B cell (primary cell): ENCODE results near the gene S100PBP. TPM values are rescaled to one million over a fixed set of nuclear protein-coding genes. Genes with fewer than 3 reads are reported as not detected.
A peak's percentile ranks its signal among the peaks of the same experiment; 100 is the strongest.

Experiments used
- ATAC-seq: fragments of 200-7000 bp; cut with Tn5 transposase; one replicate; pipeline ENCODE4 v1.10.0; 2021; ENCODE audit warnings: low read depth, mild to moderate bottlenecking, moderate number of reproducible peaks, moderate library complexity
- CTCF ChIA-PET: fragments of 350-600 bp; sonication (Branson Sonifier 250); formaldehyde crosslinking; loops from one replicate; lab custom pipeline; 2021; ENCODE audit warnings: antibody characterized with exemption, inconsistent platforms; lab: Charles Lee
- POLR2A ChIA-PET: fragments of 350-600 bp; sonication (Branson Sonifier 250); formaldehyde crosslinking; loops from one replicate; lab custom pipeline; 2021; ENCODE audit warnings: antibody characterized with exemption; lab: Charles Lee
- DNase-seq: peaks from one replicate; pipeline ENCODE4 v3.0.0; 2013
- H2AFZ ChIP-seq: 2 replicates; pipeline ENCODE4 v1.6.1; 2012; ENCODE audit warnings: mild to moderate bottlenecking, low read depth, low read length; ENCODE audit not compliant: insufficient read depth, poor library complexity, severe bottlenecking
- H3K27ac ChIP-seq, 2 donors: 1 replicate in 1 of 2; 2 replicates in 1 of 2; pipeline ENCODE4 v1.5.1; 2012 to 2013; ENCODE audit warnings: low read length in 2 of 2, mild to moderate bottlenecking in 2 of 2, moderate library complexity in 1 of 2
- H3K27me3 ChIP-seq, 4 experiments: fragments of 200-600 bp in 1 of 4; sonication (generic) in 1 of 4; replicated peaks in 1 of 4; 1 replicate in 2 of 4; 2 replicates in 2 of 4; pipeline versions ENCODE4 v1.6.1 to v1.7.0; 2013 to 2016; ENCODE audit warnings: low read length in 3 of 4, mild to moderate bottlenecking in 2 of 4, mixed read lengths in 1 of 4, moderate library complexity in 1 of 4; ENCODE audit not compliant: insufficient read depth in 4 of 4, control insufficient read depth in 3 of 4; ENCODE audit errors: control extremely low read depth in 1 of 4
- H3K36me3 ChIP-seq, 2 experiments: replicated peaks in 1 of 2; 1 replicate in 1 of 2; 2 replicates in 1 of 2; pipeline versions ENCODE4 v1.6.1 to v1.7.1; 2013; ENCODE audit warnings: low read length in 1 of 2; ENCODE audit not compliant: insufficient read depth in 2 of 2, control insufficient read depth in 1 of 2; ENCODE audit errors: control extremely low read depth in 1 of 2, extremely low read depth in 1 of 2
- H3K4me1 ChIP-seq, 2 donors: fragments of 200-600 bp in 1 of 2; sonication (generic) in 1 of 2; 1 replicate in 1 of 2; 2 replicates in 1 of 2; pipeline versions ENCODE4 v1.5.1 to v1.6.1; 2013 to 2017; ENCODE audit warnings: low read length in 2 of 2; ENCODE audit not compliant: control insufficient read depth in 2 of 2, insufficient read depth in 2 of 2
- H3K4me2 ChIP-seq: replicated peaks from 2 replicates; pipeline ENCODE3; 2012; ENCODE audit warnings: mild to moderate bottlenecking, low read depth, low read length; ENCODE audit not compliant: poor library complexity, severe bottlenecking
- H3K4me3 ChIP-seq, 5 experiments: fragments of 200-600 bp in 1 of 5; sonication (generic) in 1 of 5; 1 replicate in 3 of 5; 2 replicates in 2 of 5; pipeline versions ENCODE4 v1.5.1 to v1.7.0; 2011 to 2016; ENCODE audit warnings: low read length in 4 of 5, mild to moderate bottlenecking in 4 of 5, low read depth in 2 of 5, control low read depth in 1 of 5, moderate library complexity in 1 of 5; ENCODE audit not compliant: insufficient read depth in 1 of 5; ENCODE audit errors: control extremely low read depth in 1 of 5, extremely low read depth in 1 of 5
- H3K79me2 ChIP-seq: fragments of 200-600 bp; sonication (generic); one replicate; pipeline ENCODE4 v1.6.0; 2016; ENCODE audit warnings: low read length; ENCODE audit not compliant: control insufficient read depth, insufficient read depth
- H3K9ac ChIP-seq: fragments of 200-600 bp; sonication (generic); 2 replicates; pipeline ENCODE4 v1.6.1; 2017; ENCODE audit warnings: mild to moderate bottlenecking, low read length, moderate library complexity
- H3K9me3 ChIP-seq, 3 donors: one replicate each; pipeline versions ENCODE4 v1.6.1 to v1.7.1; 2013; ENCODE audit warnings: low read length in 2 of 3; ENCODE audit not compliant: control insufficient read depth in 2 of 3, insufficient read depth in 1 of 3; ENCODE audit errors: control extremely low read depth in 1 of 3
- H4K20me1 ChIP-seq: 2 replicates; pipeline ENCODE4 v1.6.0; 2012; ENCODE audit warnings: mild to moderate bottlenecking, low read length; ENCODE audit not compliant: insufficient read depth, control insufficient read depth, poor library complexity, severe bottlenecking
- H3K27ac Mint-ChIP-seq: one replicate; pipeline ENCODE4 v1.8.0; 2021; ENCODE audit warnings: mixed read lengths
- H3K27me3 Mint-ChIP-seq: one replicate; pipeline ENCODE4 v1.8.0; 2021; ENCODE audit warnings: mixed read lengths
- H3K4me1 Mint-ChIP-seq: one replicate; pipeline ENCODE4 v1.8.0; 2021; ENCODE audit warnings: mixed read lengths
- H3K4me3 Mint-ChIP-seq: one replicate; pipeline ENCODE4 v1.8.0; 2021; ENCODE audit warnings: mixed read lengths
- H3K9me3 Mint-ChIP-seq: one replicate; pipeline ENCODE4 v1.8.0; 2022; ENCODE audit warnings: mixed read lengths; ENCODE audit not compliant: insufficient read depth
- EZH2 ChIP-seq: IDR thresholded peaks from 2 replicates; pipeline ENCODE4 v1.6.1; 2012; ENCODE audit warnings: borderline replicate concordance, low read depth, mild to moderate bottlenecking, moderate library complexity, low read length; ENCODE audit not compliant: insufficient read depth, poor library complexity, severe bottlenecking
- WGBS: methylation state at CpG from one replicate; pipeline ENCODE4 v1.1.5; 2013; ENCODE audit warnings: missing lambda C conversion rate; ENCODE audit not compliant: insufficient coverage; 5-methylcytosine and 5-hydroxymethylcytosine counted together
- intact Hi-C: fragments of 100-400 bp; cut with micrococcal nuclease; formaldehyde crosslinking; loops from one replicate; pipeline ENCODE4 v1.10.0; 2022
- polyA plus RNA-seq: library from polyadenylated mRNA; depleted of rRNA; stranded (reverse); fragments of >200 nt; gene quantifications from 2 replicates; pipeline ENCODE4 v1.2.3, GENCODE V29; 2012
- total RNA-seq, 2 donors: library from RNA; stranded (reverse); fragments of 120-200 nt in 1 of 2; gene quantifications; 1 replicate in 1 of 2; 2 replicates in 1 of 2; pipeline versions ENCODE4 v1.2.3 to v1.2.4, GENCODE V29; 2013 to 2022
- TF ChIP-seq, protein P1 (sequence below): fragments of 200-600 bp; IDR thresholded peaks from one replicate; pipeline ENCODE4 v1.8.0; 2022; ENCODE audit warnings: antibody characterized with exemption, mild to moderate bottlenecking

S100PBP gene
- total and polyA plus RNA-seq, 2 donors (not counting 1 experiment from before 2014, with no cell fraction given): 32.5 to 94.1 TPM

DNA sequence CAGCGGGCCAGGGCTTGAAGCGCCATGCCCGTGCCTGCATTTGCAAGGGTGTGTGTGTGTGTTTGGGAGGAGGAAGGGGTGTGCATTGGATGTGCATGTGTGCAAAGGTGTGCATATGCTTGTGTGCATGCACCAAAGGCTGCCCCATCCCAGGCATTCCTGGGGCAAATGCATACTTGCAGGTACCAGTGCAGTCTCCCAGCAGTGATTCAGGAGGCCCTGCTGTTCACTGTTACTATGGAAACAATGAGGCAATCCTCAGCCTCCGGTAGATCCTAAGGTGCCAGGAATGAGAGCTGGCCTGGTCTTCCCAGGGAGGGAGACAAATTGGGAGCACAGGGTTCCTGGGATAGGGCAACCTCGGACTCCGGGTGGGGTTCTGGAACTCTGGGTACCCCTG is 60.7 kb downstream of the S100PBP start:
- no peak overlapping the region for H3K9ac ChIP-seq
- Mint-ChIP-seq H3K4me1 (peaks cover 11% of the 10 kb centered on the region), H3K27ac (no peak overlapping the region), H3K9me3 (no peaks in the 10 kb centered on the region), H3K4me3 (no peak overlapping the region), H3K27me3 (peaks cover 28% of the 10 kb centered on the region)
- H4K20me1 ChIP-seq: no peaks in the 10 kb centered on the region
- WGBS: 83% methylated on average over 6 of the region's 6 CpGs
- intact Hi-C loops: loop anchor here (10.0 kb wide), 1 partner anchor 53 kb away; no protein-coding TSS in a partner anchor
- ATAC-seq: no peak
- no peaks in the 10 kb centered on the region for H3K36me3 ChIP-seq
- POLR2A ChIA-PET: no interaction called here
- no peak overlapping the region for H3K27ac ChIP-seq
- no peak overlapping the region for H3K4me2 ChIP-seq
- no peak for TF ChIP-seq EZH2
- TF ChIP-seq, protein P1, sequence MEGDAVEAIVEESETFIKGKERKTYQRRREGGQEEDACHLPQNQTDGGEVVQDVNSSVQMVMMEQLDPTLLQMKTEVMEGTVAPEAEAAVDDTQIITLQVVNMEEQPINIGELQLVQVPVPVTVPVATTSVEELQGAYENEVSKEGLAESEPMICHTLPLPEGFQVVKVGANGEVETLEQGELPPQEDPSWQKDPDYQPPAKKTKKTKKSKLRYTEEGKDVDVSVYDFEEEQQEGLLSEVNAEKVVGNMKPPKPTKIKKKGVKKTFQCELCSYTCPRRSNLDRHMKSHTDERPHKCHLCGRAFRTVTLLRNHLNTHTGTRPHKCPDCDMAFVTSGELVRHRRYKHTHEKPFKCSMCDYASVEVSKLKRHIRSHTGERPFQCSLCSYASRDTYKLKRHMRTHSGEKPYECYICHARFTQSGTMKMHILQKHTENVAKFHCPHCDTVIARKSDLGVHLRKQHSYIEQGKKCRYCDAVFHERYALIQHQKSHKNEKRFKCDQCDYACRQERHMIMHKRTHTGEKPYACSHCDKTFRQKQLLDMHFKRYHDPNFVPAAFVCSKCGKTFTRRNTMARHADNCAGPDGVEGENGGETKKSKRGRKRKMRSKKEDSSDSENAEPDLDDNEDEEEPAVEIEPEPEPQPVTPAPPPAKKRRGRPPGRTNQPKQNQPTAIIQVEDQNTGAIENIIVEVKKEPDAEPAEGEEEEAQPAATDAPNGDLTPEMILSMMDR: no peak
- CTCF ChIA-PET: no interaction called here
- H3K27me3 ChIP-seq: peaks cover 0 to 41% (median 8%) of the 10 kb centered on the region in 4 experiments
- H2AFZ ChIP-seq: no peak overlapping the region
- no peaks in the 10 kb centered on the region for H3K9me3 ChIP-seq
- no peaks in the 10 kb centered on the region for H3K79me2 ChIP-seq
- H3K4me3 ChIP-seq: no peak overlapping the region
- peaks cover 0 to 12% of the 10 kb centered on the region in 2 donors for H3K4me1 ChIP-seq
- no peak for DNase-seq

GRCh38 chr1:32878637-32879041 is 61.2 kb downstream of the S100PBP start:
- Histone ChIP-seq H3K9me3 (no peaks in the 10 kb centered on the region), H4K20me1 (no peaks in the 10 kb centered on the region), H3K79me2 (no peaks in the 10 kb centered on the region), H3K27ac (no peak overlapping the region), H3K9ac (no peak overlapping the region), H3K4me3 (no peak overlapping the region), H2AFZ (no peak overlapping the region), H3K36me3 (no peaks in the 10 kb centered on the region), H3K27me3 (peaks cover 0 to 36% (median 8%) of the 10 kb centered on the region in 4 experiments), H3K4me2 (no peak overlapping the region), H3K4me1 (peaks cover 0 to 12% of the 10 kb centered on the region in 2 donors)
- intact Hi-C loops: loop anchor here (10.0 kb wide), 1 partner anchor 54 kb away; no protein-coding TSS in a partner anchor
- Mint-ChIP-seq H3K27ac (no peak overlapping the region), H3K27me3 (peaks cover 32% of the 10 kb centered on the region), H3K4me1 (peaks cover 11% of the 10 kb centered on the region), H3K4me3 (no peak overlapping the region), H3K9me3 (no peaks in the 10 kb centered on the region)
- ChIA-PET CTCF (no interaction called here), POLR2A (no interaction called here)
- 88% methylated on average over 1 of the region's 5 CpGs for WGBS
- ATAC-seq (no peak), DNase-seq (peak; percentile 2)
- TF ChIP-seq, protein P1: no peak
- no peak for TF ChIP-seq EZH2
